ENCODE results near the gene OR10H2.

DNA sequence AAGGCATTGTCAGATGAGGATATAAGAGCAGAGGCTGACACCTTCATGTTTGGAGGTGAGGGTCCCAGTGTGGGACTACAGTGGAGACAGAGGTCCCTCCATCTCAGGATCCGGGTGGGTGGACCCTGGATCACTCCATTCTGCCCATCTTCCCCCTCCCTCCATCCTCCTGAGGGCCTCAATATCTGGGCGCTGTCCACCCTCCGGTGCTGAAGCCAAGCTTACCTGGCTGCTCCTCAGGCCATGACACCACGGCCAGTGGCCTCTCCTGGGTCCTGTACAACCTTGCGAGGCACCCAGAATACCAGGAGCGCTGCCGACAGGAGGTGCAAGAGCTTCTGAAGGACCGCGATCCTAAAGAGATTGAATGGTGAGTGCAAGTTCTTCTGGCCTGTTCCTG is 43.0 kb upstream of the OR10H2 start:
- TF ChIP-seq, protein P1, sequence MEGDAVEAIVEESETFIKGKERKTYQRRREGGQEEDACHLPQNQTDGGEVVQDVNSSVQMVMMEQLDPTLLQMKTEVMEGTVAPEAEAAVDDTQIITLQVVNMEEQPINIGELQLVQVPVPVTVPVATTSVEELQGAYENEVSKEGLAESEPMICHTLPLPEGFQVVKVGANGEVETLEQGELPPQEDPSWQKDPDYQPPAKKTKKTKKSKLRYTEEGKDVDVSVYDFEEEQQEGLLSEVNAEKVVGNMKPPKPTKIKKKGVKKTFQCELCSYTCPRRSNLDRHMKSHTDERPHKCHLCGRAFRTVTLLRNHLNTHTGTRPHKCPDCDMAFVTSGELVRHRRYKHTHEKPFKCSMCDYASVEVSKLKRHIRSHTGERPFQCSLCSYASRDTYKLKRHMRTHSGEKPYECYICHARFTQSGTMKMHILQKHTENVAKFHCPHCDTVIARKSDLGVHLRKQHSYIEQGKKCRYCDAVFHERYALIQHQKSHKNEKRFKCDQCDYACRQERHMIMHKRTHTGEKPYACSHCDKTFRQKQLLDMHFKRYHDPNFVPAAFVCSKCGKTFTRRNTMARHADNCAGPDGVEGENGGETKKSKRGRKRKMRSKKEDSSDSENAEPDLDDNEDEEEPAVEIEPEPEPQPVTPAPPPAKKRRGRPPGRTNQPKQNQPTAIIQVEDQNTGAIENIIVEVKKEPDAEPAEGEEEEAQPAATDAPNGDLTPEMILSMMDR (IDR thresholded peaks at IDR 0.05), result no peak
- TF ChIP-seq POLR2A (IDR thresholded peaks at IDR 0.05), result no peak
